ENCODE data around the gene ITGAE. TPM values are rescaled to one million over a fixed set of nuclear protein-coding genes. Genes with fewer than 3 reads are reported as not detected.

Gene ITGAE
- total RNA-seq, 1 donor from 2014 or later: 47.5 TPM

GRCh38 chr17:3815925-3816324 is 14.9 kb upstream of the ITGAE start:
- Histone ChIP-seq H4K20me1 (ENCODE audit: low read depth) (no peaks in the 10 kb centered on the region), H3K27ac (no peak overlapping the region), H3K4me3 (no peak overlapping the region), H3K27me3 (no peaks in the 10 kb centered on the region), H3K79me2 (ENCODE audit: low read depth) (no peaks in the 10 kb centered on the region), H3K4me1 (no peaks in the 10 kb centered on the region), H2AFZ (replicated peaks) (no peak overlapping the region), H3K9ac (peak overlapping the region; percentile 42), H3F3A (ENCODE audit: low read depth) (no peaks in the 10 kb centered on the region), H3K4me2 (no peak overlapping the region), H3K9me3 (ENCODE audit: low read depth) (no peaks in the 10 kb centered on the region), H3K36me3 (peaks cover 22% of the 10 kb centered on the region)
- Mint-ChIP-seq H3K4me3 (no peak overlapping the region), H3K27ac (no peak overlapping the region), H3K9me3 (no peaks in the 10 kb centered on the region), H3K4me1 (no peaks in the 10 kb centered on the region), H3K27me3 (ENCODE audit: insufficient read depth, low read depth) (no peaks in the 10 kb centered on the region), H3K36me3 (peaks cover 21% of the 10 kb centered on the region)
- TF ChIP-seq EZH2 (IDR thresholded peaks at IDR 0.05): no peak
- no peak for TF ChIP-seq CTCF (IDR thresholded peaks at IDR 0.05)
- no peak for TF ChIP-seq EZH2phosphoT487 (IDR thresholded peaks at IDR 0.05)
- DNase-seq (ENCODE audit: low spot score): no peak

GRCh38 chr17:3815122-3815521 is 14.1 kb upstream of the ITGAE start:
- Mint-ChIP-seq H3K4me3 (no peak overlapping the region), H3K27ac (peak overlapping the region; percentile 8), H3K9me3 (no peaks in the 10 kb centered on the region), H3K4me1 (no peaks in the 10 kb centered on the region), H3K36me3 (peaks cover 18% of the 10 kb centered on the region), H3K27me3 (ENCODE audit: insufficient read depth, low read depth) (no peaks in the 10 kb centered on the region)
- H4K20me1 ChIP-seq (ENCODE audit: low read depth): no peaks in the 10 kb centered on the region
- no peak overlapping the region for H2AFZ ChIP-seq (replicated peaks)
- H3K9ac ChIP-seq: no peak overlapping the region
- peaks cover 17% of the 10 kb centered on the region for H3K36me3 ChIP-seq
- H3K79me2 ChIP-seq (ENCODE audit: low read depth): no peaks in the 10 kb centered on the region
- no peak overlapping the region for H3K4me3 ChIP-seq
- no peak overlapping the region for H3K27ac ChIP-seq
- no peaks in the 10 kb centered on the region for H3K4me1 ChIP-seq
- no peaks in the 10 kb centered on the region for H3F3A ChIP-seq (ENCODE audit: low read depth)
- no peaks in the 10 kb centered on the region for H3K27me3 ChIP-seq
- TF ChIP-seq CTCF (IDR thresholded peaks at IDR 0.05) (no peak), EZH2 (IDR thresholded peaks at IDR 0.05) (no peak), EZH2phosphoT487 (IDR thresholded peaks at IDR 0.05) (no peak)
- no peak for DNase-seq (ENCODE audit: low spot score)
- H3K9me3 ChIP-seq (ENCODE audit: low read depth): no peaks in the 10 kb centered on the region
- no peak overlapping the region for H3K4me2 ChIP-seq

- peaks cover 18% of the 10 kb centered on the region for H3K36me3 Mint-ChIP-seq
- no peak overlapping the region for H3K4me2 ChIP-seq
- no peaks in the 10 kb centered on the region for H3K79me2 ChIP-seq (ENCODE audit: low read depth)
- no peaks in the 10 kb centered on the region for H3K27me3 ChIP-seq
- no peak overlapping the region for H3K27ac Mint-ChIP-seq
- H3K4me3 ChIP-seq: no peak overlapping the region
- no peaks in the 10 kb centered on the region for H3K9me3 Mint-ChIP-seq
- no peaks in the 10 kb centered on the region for H3K9me3 ChIP-seq (ENCODE audit: low read depth)
- no peak overlapping the region for H2AFZ ChIP-seq (replicated peaks)
- peaks cover 15% of the 10 kb centered on the region for H3K36me3 ChIP-seq
- H3K4me3 Mint-ChIP-seq: no peak overlapping the region
- H3K4me1 ChIP-seq: no peaks in the 10 kb centered on the region
- H3K27me3 Mint-ChIP-seq (ENCODE audit: insufficient read depth, low read depth): no peaks in the 10 kb centered on the region
- H3K27ac ChIP-seq: no peak overlapping the region
- no peaks in the 10 kb centered on the region for H3K4me1 Mint-ChIP-seq
- no peaks in the 10 kb centered on the region for H4K20me1 ChIP-seq (ENCODE audit: low read depth)
- TF ChIP-seq CTCF (IDR thresholded peaks at IDR 0.05): no peak
- no peak for TF ChIP-seq EZH2 (IDR thresholded peaks at IDR 0.05)
- TF ChIP-seq EZH2phosphoT487 (IDR thresholded peaks at IDR 0.05): no peak
- DNase-seq (ENCODE audit: low spot score): no peak
- no peaks in the 10 kb centered on the region for H3F3A ChIP-seq (ENCODE audit: low read depth)
- no peak overlapping the region for H3K9ac ChIP-seq
Measured at GRCh38 chr17:3814361-3814760, 13.4 kb upstream of the ITGAE start.
